ENCODE results near the gene CDKL2. TPM values are rescaled to one million over a fixed set of nuclear protein-coding genes. Genes with fewer than 3 reads are reported as not detected.
A peak's percentile ranks its signal among the peaks of the same experiment; 100 is the strongest.

Gene CDKL2
- total and polyA plus RNA-seq, 2 donors (not counting 1 experiment from before 2014, with no cell fraction given): 0.40 to 2.3 TPM

- peaks cover 31% of the 10 kb centered on the region for H3K79me2 ChIP-seq (ENCODE audit: control insufficient read depth, insufficient read depth, low read length)
- no peaks in the 10 kb centered on the region for H3K36me3 ChIP-seq (ENCODE audit: control insufficient read depth, insufficient read depth, low read length)
- H3K4me3 ChIP-seq (replicated peaks in 1 of 4; ENCODE audit: control extremely low read depth in 1 of 4, insufficient read depth in 1 of 4, low read depth in 3 of 4, low read length in 4 of 4): no peak overlapping the region
- H3K27ac ChIP-seq (ENCODE audit: insufficient read depth, low read length): no peak overlapping the region
- H2AFZ ChIP-seq (ENCODE audit: low read length): no peak overlapping the region
- H3K4me1 ChIP-seq (ENCODE audit: control insufficient read depth, extremely low read depth, insufficient read depth, low read length): peaks cover 8% of the 10 kb centered on the region
- no peak for TF ChIP-seq CTCF (conservative IDR thresholded peaks at IDR 0.05 in 1 of 2, IDR thresholded peaks at IDR 0.05 in 1 of 2; ENCODE audit: low read depth in 1 of 2, low read length in 2 of 2)
- no peak for TF ChIP-seq EZH2 (IDR thresholded peaks at IDR 0.05; ENCODE audit: low read length, missing control alignments)
- H3K27me3 ChIP-seq (ENCODE audit: control insufficient read depth, insufficient read depth, low read length): no peaks in the 10 kb centered on the region
- H4K20me1 ChIP-seq (ENCODE audit: control insufficient read depth, extremely low read depth, insufficient read depth, low read length): peaks cover 2% of the 10 kb centered on the region
- DNase-seq (ENCODE audit: low read depth in 2 of 2): no peak
- no peak overlapping the region for H3K4me2 ChIP-seq (ENCODE audit: extremely low read depth, insufficient read depth, low read length)
- H3K9me3 ChIP-seq (ENCODE audit: control insufficient read depth, insufficient read depth, low read depth, low read length): no peaks in the 10 kb centered on the region
- no peak overlapping the region for H3K9ac ChIP-seq (ENCODE audit: insufficient read depth, low read length)
Measured at GRCh38 chr4:75675004-75675531, 44.7 kb upstream of the CDKL2 start.

GRCh38 chr4:75673959-75674328, 43.6 kb upstream of the CDKL2 start:
- no peak for TF ChIP-seq CTCF (conservative IDR thresholded peaks at IDR 0.05 in 1 of 2, IDR thresholded peaks at IDR 0.05 in 1 of 2; ENCODE audit: low read depth in 1 of 2, low read length in 2 of 2)
- no peak for TF ChIP-seq EZH2 (IDR thresholded peaks at IDR 0.05; ENCODE audit: low read length, missing control alignments)
- no peaks in the 10 kb centered on the region for H3K36me3 ChIP-seq (ENCODE audit: control insufficient read depth, insufficient read depth, low read length)
- peaks cover 43% of the 10 kb centered on the region for H3K79me2 ChIP-seq (ENCODE audit: control insufficient read depth, insufficient read depth, low read length)
- H3K9me3 ChIP-seq (ENCODE audit: control insufficient read depth, insufficient read depth, low read depth, low read length): no peaks in the 10 kb centered on the region
- H3K27ac ChIP-seq (ENCODE audit: insufficient read depth, low read length): peak overlapping the region; percentile 81
- peaks cover 8% of the 10 kb centered on the region for H3K4me1 ChIP-seq (ENCODE audit: control insufficient read depth, extremely low read depth, insufficient read depth, low read length)
- peak overlapping the region; percentile 30 for H2AFZ ChIP-seq (ENCODE audit: low read length)
- H3K4me3 ChIP-seq (replicated peaks in 1 of 4; ENCODE audit: control extremely low read depth in 1 of 4, insufficient read depth in 1 of 4, low read depth in 3 of 4, low read length in 4 of 4): peak overlapping the region; percentile 77 to 99 (median 90)
- no peaks in the 10 kb centered on the region for H3K27me3 ChIP-seq (ENCODE audit: control insufficient read depth, insufficient read depth, low read length)
- peak overlapping the region; percentile 90 for H3K9ac ChIP-seq (ENCODE audit: insufficient read depth, low read length)
- H4K20me1 ChIP-seq (ENCODE audit: control insufficient read depth, extremely low read depth, insufficient read depth, low read length): peaks cover 2% of the 10 kb centered on the region
- H3K4me2 ChIP-seq (ENCODE audit: extremely low read depth, insufficient read depth, low read length): peak overlapping the region; percentile 70
- DNase-seq (ENCODE audit: low read depth in 2 of 2): peak in 1 of 2 donors; percentile 62

GRCh38 chr4:75673027-75673958, 43.0 kb upstream of the CDKL2 start, which contains the start of gene G3BP2:
G3BP2 (minus strand) TSS chr4:75673411; CDS start chr4:75662025, 11,386 bp downstream.
- Histone ChIP-seq H3K27me3 (ENCODE audit: control insufficient read depth, insufficient read depth, low read length) (no peaks in the 10 kb centered on the region), H3K4me3 (replicated peaks in 1 of 4; ENCODE audit: control extremely low read depth in 1 of 4, insufficient read depth in 1 of 4, low read depth in 3 of 4, low read length in 4 of 4) (peak within 1 kb of the TSS; percentile 77 to 99 (median 90)), H4K20me1 (ENCODE audit: control insufficient read depth, extremely low read depth, insufficient read depth, low read length) (peaks cover 2% of the 10 kb centered on the region), H3K9ac (ENCODE audit: insufficient read depth, low read length) (peak within 1 kb of the TSS; percentile 90), H3K36me3 (ENCODE audit: control insufficient read depth, insufficient read depth, low read length) (no peaks in the 10 kb centered on the region), H3K4me2 (ENCODE audit: extremely low read depth, insufficient read depth, low read length) (peak within 1 kb of the TSS; percentile 85), H3K9me3 (ENCODE audit: control insufficient read depth, insufficient read depth, low read depth, low read length) (no peaks in the 10 kb centered on the region), H3K4me1 (ENCODE audit: control insufficient read depth, extremely low read depth, insufficient read depth, low read length) (peaks cover 8% of the 10 kb centered on the region), H2AFZ (ENCODE audit: low read length) (peak within 1 kb of the TSS; percentile 84), H3K27ac (ENCODE audit: insufficient read depth, low read length) (peak within 1 kb of the TSS; percentile 81), H3K79me2 (ENCODE audit: control insufficient read depth, insufficient read depth, low read length) (peaks cover 49% of the 10 kb centered on the region)
- TF ChIP-seq CTCF (conservative IDR thresholded peaks at IDR 0.05 in 1 of 2, IDR thresholded peaks at IDR 0.05 in 1 of 2; ENCODE audit: low read depth in 1 of 2, low read length in 2 of 2) (no peak), EZH2 (IDR thresholded peaks at IDR 0.05; ENCODE audit: low read length, missing control alignments) (no peak)
- DNase-seq (ENCODE audit: low read depth in 2 of 2): peak; percentile 96 to 98
